Upper lobe of left lung (tissue), 6 donors: ENCODE results near the gene RABEP1. TPM values are rescaled to one million over a fixed set of nuclear protein-coding genes. Genes with fewer than 3 reads are reported as not detected.

Experiments used
- ATAC-seq, 2 donors: fragments of 200-7000 bp; cut with Tn5 transposase; one replicate each; pipeline ENCODE4 v1.9.1; 2022; ENCODE audit warnings: mild to moderate bottlenecking in 2 of 2, moderate library complexity in 2 of 2; ENCODE audit not compliant: low FRiP score in 2 of 2
- DNase-seq, 2 donors: peaks; one replicate each; pipeline ENCODE4 v3.0.0-alpha.2; 2019 to 2020
- H3K27ac ChIP-seq, 4 donors: fragments of 200-600 bp; sonication (generic); one replicate each; pipeline ENCODE4 v1.5.1; 2016 to 2019
- H3K27me3 ChIP-seq, 4 donors: fragments of 200-600 bp; sonication (generic); one replicate each; pipeline ENCODE4 v1.5.1; 2017 to 2019
- H3K36me3 ChIP-seq, 4 donors: fragments of 200-600 bp; sonication (generic); one replicate each; pipeline ENCODE4 v1.5.1; 2016 to 2019
- H3K4me1 ChIP-seq, 4 donors: fragments of 200-600 bp; sonication (generic); one replicate each; pipeline ENCODE4 v1.5.1; 2018 to 2019
- H3K4me3 ChIP-seq, 4 donors: fragments of 200-600 bp; sonication (generic); one replicate each; pipeline ENCODE4 v1.5.1; 2017 to 2019; ENCODE audit warnings: mild to moderate bottlenecking in 2 of 4, moderate library complexity in 1 of 4
- H3K9me3 ChIP-seq, 4 donors: fragments of 200-600 bp; sonication (generic); one replicate each; pipeline ENCODE4 v1.5.1; 2018 to 2019
- CTCF ChIP-seq, 6 experiments: fragments of 450-650 bp in 4 of 6; fragments of 200-600 bp in 2 of 6; sonication (generic) in 2 of 6; IDR thresholded peaks; one replicate each; pipeline ENCODE4 v1.5.1; 2016 to 2019; ENCODE audit warnings: antibody characterized with exemption in 6 of 6
- EP300 ChIP-seq, 4 donors: sonication (generic); formaldehyde crosslinking; IDR thresholded peaks; one replicate each; pipeline ENCODE4 v1.5.1; 2017; ENCODE audit warnings: antibody characterized with exemption in 4 of 4, control low read depth in 2 of 4
- POLR2A ChIP-seq, 4 donors: fragments of 450-650 bp; IDR thresholded peaks; one replicate each; pipeline ENCODE4 v1.5.1; 2016 to 2017; ENCODE audit warnings: antibody characterized with exemption in 4 of 4, mild to moderate bottlenecking in 2 of 4
- POLR2AphosphoS5 ChIP-seq, 2 donors: sonication (generic); formaldehyde crosslinking; IDR thresholded peaks; one replicate each; pipeline ENCODE4 v1.5.1; 2017; ENCODE audit warnings: antibody characterized with exemption in 2 of 2
- WGBS, 2 donors: methylation state at CpG; one replicate each; pipeline ENCODE4 v1.1.5; 2017 to 2018; 5-methylcytosine and 5-hydroxymethylcytosine counted together
- total RNA-seq, 6 donors: library from RNA; depleted of rRNA in 4 of 6; stranded (reverse); fragments of >200 nt in 4 of 6; gene quantifications; one replicate each; pipeline versions ENCODE4 v1.1.0 to v1.2.1, GENCODE V29; 2016 to 2021
- donor health status: DM: no; HTN: no; CAD: no; lungs with moderate emphysema.
- donor health status: DM: no; HTN: yes; CAD: no; lungs with severe emphysema.

Gene RABEP1
- total RNA-seq, 6 donors from 2014 or later = 36.1 to 81.7 (median 39.6) TPM

- Histone ChIP-seq H3K4me1 (no peaks in the 10 kb centered on the region), H3K27me3 (no peaks in the 10 kb centered on the region), H3K27ac (no peak overlapping the region), H3K4me3 (no peak overlapping the region), H3K9me3 (no peaks in the 10 kb centered on the region), H3K36me3 (peaks cover 42 to 98% (median 76%) of the 10 kb centered on the region in 4 donors)
- no peak for TF ChIP-seq EP300 (IDR thresholded peaks at IDR 0.05)
- TF ChIP-seq CTCF (IDR thresholded peaks at IDR 0.05) = no peak
- TF ChIP-seq POLR2A (IDR thresholded peaks at IDR 0.05) = no peak
- TF ChIP-seq POLR2AphosphoS5 (IDR thresholded peaks at IDR 0.05) = no peak
- no peak for ATAC-seq
- WGBS, 2 donors = 90 to 97% methylated on average over 4 of the region's 4 CpGs
- no peak for DNase-seq
Measured at GRCh38 chr17:5405400-5405799, 123.3 kb downstream of the RABEP1 start.

- ATAC-seq (no peak), DNase-seq (no peak)
- Histone ChIP-seq H3K9me3 (no peaks in the 10 kb centered on the region), H3K4me1 (no peaks in the 10 kb centered on the region), H3K27me3 (no peaks in the 10 kb centered on the region), H3K27ac (no peak overlapping the region), H3K4me3 (no peak overlapping the region), H3K36me3 (peaks cover 42 to 95% (median 82%) of the 10 kb centered on the region in 4 donors)
- TF ChIP-seq EP300 (IDR thresholded peaks at IDR 0.05) (no peak), CTCF (IDR thresholded peaks at IDR 0.05) (no peak)
- 83 to 88% methylated on average over 5 of the region's 5 CpGs for WGBS, 2 donors
Measured at GRCh38 chr17:5408186-5408585, 126.1 kb downstream of the RABEP1 start.

- Histone ChIP-seq H3K9me3 (no peaks in the 10 kb centered on the region), H3K4me3 (no peak overlapping the region), H3K27ac (no peak overlapping the region), H3K27me3 (no peaks in the 10 kb centered on the region), H3K4me1 (peaks cover 0 to 3% (median 0%) of the 10 kb centered on the region in 4 donors), H3K36me3 (peaks cover 26 to 94% (median 74%) of the 10 kb centered on the region in 4 donors)
- WGBS, 2 donors = 95 to 96% methylated on average over 7 of the region's 7 CpGs
- DNase-seq = no peak
- no peak for ATAC-seq
- TF ChIP-seq EP300 (IDR thresholded peaks at IDR 0.05) (no peak), POLR2A (IDR thresholded peaks at IDR 0.05) (no peak), CTCF (IDR thresholded peaks at IDR 0.05) (no peak), POLR2AphosphoS5 (IDR thresholded peaks at IDR 0.05) (no peak)
Measured at GRCh38 chr17:5410594-5411272, 128.6 kb downstream of the RABEP1 start.

GRCh38 chr17:5413682-5414081 is 131.6 kb downstream of the RABEP1 start:
- Histone ChIP-seq H3K4me3 (no peak overlapping the region), H3K27ac (no peak overlapping the region), H3K4me1 (peaks cover 16 to 25% (median 22%) of the 10 kb centered on the region in 4 donors), H3K9me3 (no peaks in the 10 kb centered on the region), H3K36me3 (peaks cover 13 to 73% (median 46%) of the 10 kb centered on the region in 4 donors), H3K27me3 (no peaks in the 10 kb centered on the region)
- TF ChIP-seq EP300 (IDR thresholded peaks at IDR 0.05) (no peak), POLR2A (IDR thresholded peaks at IDR 0.05) (no peak), POLR2AphosphoS5 (IDR thresholded peaks at IDR 0.05) (no peak), CTCF (IDR thresholded peaks at IDR 0.05) (no peak)
- DNase-seq (no peak), ATAC-seq (peak in 1 of 2 donors; percentile 75)
- WGBS, 2 donors = 72 to 74% methylated on average over 4 of the region's 4 CpGs

- WGBS, 2 donors = 88 to 91% methylated on average over 2 of the region's 2 CpGs
- peaks cover 0 to 51% (median 27%) of the 10 kb centered on the region in 4 donors for H3K36me3 ChIP-seq
- no peaks in the 10 kb centered on the region for H3K9me3 ChIP-seq
- peaks cover 29 to 39% (median 34%) of the 10 kb centered on the region in 4 donors for H3K4me1 ChIP-seq
- no peak for DNase-seq
- no peak for ATAC-seq
- no peaks in the 10 kb centered on the region for H3K27me3 ChIP-seq
- TF ChIP-seq POLR2A (IDR thresholded peaks at IDR 0.05) (no peak), CTCF (IDR thresholded peaks at IDR 0.05) (no peak), EP300 (IDR thresholded peaks at IDR 0.05) (no peak)
- no peak overlapping the region for H3K4me3 ChIP-seq
- H3K27ac ChIP-seq = no peak overlapping the region
Measured at GRCh38 chr17:5416901-5417300, 134.8 kb downstream of the RABEP1 start.
